GM20000 (cell line): ENCODE measurements around the gene SEMA7A.

Experiments
- DNase-seq: peaks from one replicate; pipeline ENCODE4 v3.0.0; 2012; ENCODE audit warnings: low spot score
- TF ChIP-seq, protein P1 (sequence below): IDR thresholded peaks from 2 replicates; pipeline ENCODE4 v1.5.1; 2012; ENCODE audit warnings: mild to moderate bottlenecking, control low read depth; ENCODE audit errors: extremely low read depth, missing control alignments

SEMA7A gene

DNA sequence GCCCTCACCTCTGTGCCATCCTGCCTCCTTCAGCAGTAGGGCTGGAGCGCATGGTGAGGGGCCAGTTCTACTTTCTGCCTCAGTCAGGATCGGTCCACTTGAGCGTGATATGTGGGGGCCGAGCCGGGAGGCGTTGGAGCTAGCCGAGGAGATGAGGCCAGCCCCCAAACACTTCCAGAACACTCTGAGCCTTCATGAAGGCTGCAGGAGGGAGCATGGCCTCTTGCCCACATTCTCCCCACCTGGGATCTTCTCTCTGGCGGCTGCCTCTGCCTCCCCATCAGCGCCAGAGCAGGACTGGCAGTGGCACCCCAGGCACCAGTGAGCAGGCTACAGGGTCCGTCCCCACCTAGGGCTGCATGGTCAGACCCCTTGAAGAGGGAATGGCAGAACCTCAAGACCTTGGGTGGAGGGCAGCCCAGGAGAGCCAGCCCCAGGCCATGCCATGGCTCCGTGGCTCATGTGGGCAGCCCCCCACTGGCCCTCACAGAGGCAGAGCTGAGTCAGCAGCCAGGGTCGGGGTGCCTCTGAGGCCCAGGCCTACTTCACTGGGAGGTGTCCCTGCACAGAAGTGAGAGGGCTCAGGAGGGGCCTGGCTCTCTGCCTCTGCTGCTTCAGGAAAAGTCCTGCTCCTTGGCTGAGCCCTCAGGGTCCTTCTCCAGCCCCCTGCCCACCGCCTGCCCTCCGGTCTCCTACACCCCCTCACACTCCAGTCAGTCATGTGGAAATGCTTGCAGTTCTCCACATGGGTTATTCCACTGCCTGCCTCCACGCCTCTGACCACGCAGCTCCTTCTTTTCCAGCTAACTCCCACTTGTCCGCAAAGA lies 38.2 kb downstream of the SEMA7A start:
- no peak for DNase-seq

DNA sequence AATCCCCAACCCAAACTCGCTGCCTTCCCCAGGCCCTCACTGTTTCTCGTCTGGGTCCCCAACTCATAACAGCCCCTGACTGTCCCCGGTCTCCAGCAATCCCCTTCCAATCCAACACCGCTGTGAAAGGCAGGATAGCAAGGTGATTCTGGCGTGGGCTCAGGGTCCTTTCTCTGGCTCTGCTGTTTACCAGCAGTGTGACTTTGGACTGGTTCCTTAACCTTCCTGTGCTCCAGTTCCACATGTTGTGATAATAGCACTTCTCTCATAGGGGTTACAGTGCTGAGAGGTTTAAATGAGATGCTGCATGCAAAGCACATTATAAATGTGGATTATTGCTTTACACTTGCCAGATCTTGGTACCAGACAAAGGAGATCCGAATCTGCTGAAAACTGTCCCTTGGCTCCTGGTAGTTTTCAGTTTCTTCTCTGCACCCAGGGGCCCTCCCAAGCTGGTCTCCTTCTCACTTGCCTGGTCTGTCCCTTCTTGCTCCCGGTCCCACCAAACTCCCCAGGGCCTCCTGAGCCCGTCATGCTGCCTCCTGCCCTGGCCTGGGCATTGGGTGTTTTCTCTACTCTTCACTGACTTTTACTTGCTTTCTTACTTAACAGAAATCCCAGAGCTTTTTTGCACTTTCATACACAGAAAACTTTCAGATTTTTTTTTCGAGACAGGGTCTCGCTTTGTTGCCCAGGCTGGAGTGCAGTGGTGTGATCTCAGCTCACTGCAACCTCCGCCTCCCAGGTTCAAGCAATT lies 39.5 kb downstream of the SEMA7A start:
- TF ChIP-seq, protein P1, sequence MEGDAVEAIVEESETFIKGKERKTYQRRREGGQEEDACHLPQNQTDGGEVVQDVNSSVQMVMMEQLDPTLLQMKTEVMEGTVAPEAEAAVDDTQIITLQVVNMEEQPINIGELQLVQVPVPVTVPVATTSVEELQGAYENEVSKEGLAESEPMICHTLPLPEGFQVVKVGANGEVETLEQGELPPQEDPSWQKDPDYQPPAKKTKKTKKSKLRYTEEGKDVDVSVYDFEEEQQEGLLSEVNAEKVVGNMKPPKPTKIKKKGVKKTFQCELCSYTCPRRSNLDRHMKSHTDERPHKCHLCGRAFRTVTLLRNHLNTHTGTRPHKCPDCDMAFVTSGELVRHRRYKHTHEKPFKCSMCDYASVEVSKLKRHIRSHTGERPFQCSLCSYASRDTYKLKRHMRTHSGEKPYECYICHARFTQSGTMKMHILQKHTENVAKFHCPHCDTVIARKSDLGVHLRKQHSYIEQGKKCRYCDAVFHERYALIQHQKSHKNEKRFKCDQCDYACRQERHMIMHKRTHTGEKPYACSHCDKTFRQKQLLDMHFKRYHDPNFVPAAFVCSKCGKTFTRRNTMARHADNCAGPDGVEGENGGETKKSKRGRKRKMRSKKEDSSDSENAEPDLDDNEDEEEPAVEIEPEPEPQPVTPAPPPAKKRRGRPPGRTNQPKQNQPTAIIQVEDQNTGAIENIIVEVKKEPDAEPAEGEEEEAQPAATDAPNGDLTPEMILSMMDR, result no peak
- DNase-seq, result no peak

More for the DNA sequence above, 38.2 kb downstream of the SEMA7A start:
- TF ChIP-seq, protein P1, result no peak

DNA sequence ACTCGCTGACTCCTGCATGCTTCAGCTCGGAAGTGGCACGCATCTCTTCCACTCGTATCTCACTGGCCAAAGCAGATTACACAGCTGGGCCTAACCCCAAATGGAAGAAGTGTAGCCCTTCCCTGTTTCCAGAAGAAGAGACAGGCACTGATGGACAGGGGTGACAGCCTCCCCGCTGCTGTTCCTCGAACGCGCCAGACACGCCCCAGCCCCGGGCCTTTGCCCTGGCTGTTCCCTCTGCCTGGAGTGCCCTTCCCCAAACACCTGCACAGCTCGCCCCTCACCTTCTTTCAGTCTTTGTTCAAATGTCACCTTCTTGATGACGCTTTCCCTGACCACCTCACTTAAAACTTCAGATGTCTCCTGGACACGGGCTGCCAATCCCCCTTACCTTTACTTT lies 40.3 kb downstream of the SEMA7A start:
- TF ChIP-seq, protein P1, result no peak

DNA sequence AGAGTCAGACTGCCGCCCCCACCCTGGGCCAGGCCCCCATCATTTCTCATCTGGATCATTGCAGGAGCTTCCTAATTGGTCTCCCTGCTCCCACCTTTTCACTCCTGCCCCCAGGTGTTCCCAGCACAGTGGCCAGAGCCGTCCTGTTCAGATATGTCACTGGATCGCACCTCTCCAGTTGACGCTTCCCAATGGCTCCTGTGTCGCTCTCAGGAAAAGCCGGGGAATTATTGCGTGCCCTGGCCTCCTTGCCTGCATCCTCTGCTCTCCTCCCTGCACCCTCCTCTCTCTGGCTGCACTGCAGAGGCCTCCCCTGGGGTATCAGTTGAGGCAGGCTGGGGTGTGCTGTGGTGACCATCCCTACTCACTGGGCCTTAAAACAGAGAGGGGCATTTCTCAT lies 40.9 kb downstream of the SEMA7A start:
- DNase-seq, result no peak
- TF ChIP-seq, protein P1, result no peak

More for the DNA sequence above, 40.3 kb downstream of the SEMA7A start:
- no peak for DNase-seq

DNA sequence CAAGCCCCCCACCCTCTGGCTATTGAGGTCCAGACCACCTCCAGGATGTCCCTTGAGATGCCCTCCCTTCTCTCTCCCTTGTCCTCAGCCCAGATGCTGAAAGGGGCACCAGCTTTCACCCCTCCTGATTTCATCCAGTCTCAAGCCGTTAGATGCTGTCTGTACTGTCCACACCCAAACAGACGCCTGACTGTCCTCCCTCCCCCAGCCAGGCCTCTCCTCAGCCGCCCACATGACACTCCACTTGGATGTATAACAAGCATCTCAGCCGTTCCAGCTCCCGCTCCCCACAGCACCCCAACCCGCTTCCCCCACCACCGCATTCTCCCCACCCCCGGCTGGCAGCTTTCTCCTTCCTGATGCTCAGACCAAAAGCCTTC lies 41.3 kb downstream of the SEMA7A start:
- TF ChIP-seq, protein P1, result no peak
- DNase-seq, result no peak

DNA sequence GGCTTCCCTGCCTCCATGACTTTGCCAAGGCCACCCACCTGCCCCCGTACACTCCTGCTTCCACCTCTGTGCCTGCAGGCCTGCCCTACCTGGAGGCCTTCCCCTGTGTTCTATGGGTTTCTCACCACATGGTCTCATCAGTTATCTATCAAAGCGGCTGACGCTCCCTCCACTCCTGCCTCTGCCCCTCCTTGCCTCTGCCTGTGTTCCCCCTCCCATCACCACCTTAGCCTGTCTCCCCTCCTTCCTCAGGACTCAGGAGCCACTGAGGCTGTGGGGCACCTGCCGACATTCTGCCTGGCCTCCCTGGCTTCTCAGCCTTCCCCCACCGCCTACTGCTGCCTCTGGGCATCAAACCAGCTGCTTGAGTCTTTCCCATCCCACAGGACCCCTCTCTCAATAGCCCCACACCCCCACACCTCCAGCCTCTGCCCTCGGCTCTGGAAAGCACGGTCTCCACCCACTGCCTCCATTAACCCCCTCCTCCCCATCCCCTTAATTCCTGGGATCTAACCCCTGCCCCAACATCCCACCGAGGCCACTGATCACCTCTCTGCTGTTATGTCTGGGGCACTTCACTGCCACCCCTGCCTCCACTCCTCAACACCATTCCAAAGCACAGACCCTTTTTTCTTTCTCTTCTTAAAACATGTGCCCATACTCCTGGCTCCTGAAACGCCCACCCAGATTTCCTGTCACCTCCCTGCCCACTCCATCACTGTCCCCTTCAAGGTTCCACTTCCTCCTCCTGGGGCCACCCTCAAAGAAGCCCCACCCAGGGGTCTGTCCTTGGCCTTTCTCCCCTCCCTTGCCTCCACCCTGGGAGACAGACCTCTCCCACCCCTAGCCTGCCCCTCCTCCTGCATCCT lies 41.9 kb downstream of the SEMA7A start:
- no peak for DNase-seq
- TF ChIP-seq, protein P1, result no peak
